ENCODE results near the gene CFAP299. TPM values are rescaled to one million over a fixed set of nuclear protein-coding genes. Genes with fewer than 3 reads are reported as not detected.

Gene CFAP299
- total RNA-seq, 4 donors from 2014 or later, result 5.1 TPM; not detected in 3

- 87 to 100% methylated on average over 1 of the region's 1 CpG for whole genome bisulfite sequencing, 2 donors (ENCODE audit: low coverage in 1 of 2)
- no peak overlapping the region for H3K27ac ChIP-seq
Measured at GRCh38 chr4:80498725-80499124, 163.2 kb downstream of the CFAP299 start.

GRCh38 chr4:80500613-80501012 lies 165.1 kb downstream of the CFAP299 start:
- TF ChIP-seq EP300 (IDR thresholded peaks at IDR 0.05) (no peak), POLR2A (IDR thresholded peaks at IDR 0.05) (no peak)
- H3K9me3 ChIP-seq, result no peaks in the 10 kb centered on the region
- no peaks in the 10 kb centered on the region for H3K4me1 ChIP-seq
- WGBS, 2 donors (ENCODE audit: low coverage in 1 of 2), result 48 to 55% methylated on average over 4 of the region's 4 CpGs
- H3K4me3 ChIP-seq, result no peak overlapping the region
- no peak for ATAC-seq
- H3K27ac ChIP-seq, result no peak overlapping the region
- H3K36me3 ChIP-seq, result no peaks in the 10 kb centered on the region
- no peaks in the 10 kb centered on the region for H3K27me3 ChIP-seq

More at GRCh38 chr4:80498725-80499124, 163.2 kb downstream of the CFAP299 start:
- Histone ChIP-seq H3K36me3 (no peaks in the 10 kb centered on the region), H3K4me1 (no peaks in the 10 kb centered on the region), H3K9me3 (no peaks in the 10 kb centered on the region), H3K27me3 (no peaks in the 10 kb centered on the region), H3K4me3 (no peak overlapping the region)
- no peak for ATAC-seq
- TF ChIP-seq POLR2A (IDR thresholded peaks at IDR 0.05) (no peak), CTCF (IDR thresholded peaks at IDR 0.05) (no peak), POLR2AphosphoS5 (IDR thresholded peaks at IDR 0.05) (no peak)

DNA sequence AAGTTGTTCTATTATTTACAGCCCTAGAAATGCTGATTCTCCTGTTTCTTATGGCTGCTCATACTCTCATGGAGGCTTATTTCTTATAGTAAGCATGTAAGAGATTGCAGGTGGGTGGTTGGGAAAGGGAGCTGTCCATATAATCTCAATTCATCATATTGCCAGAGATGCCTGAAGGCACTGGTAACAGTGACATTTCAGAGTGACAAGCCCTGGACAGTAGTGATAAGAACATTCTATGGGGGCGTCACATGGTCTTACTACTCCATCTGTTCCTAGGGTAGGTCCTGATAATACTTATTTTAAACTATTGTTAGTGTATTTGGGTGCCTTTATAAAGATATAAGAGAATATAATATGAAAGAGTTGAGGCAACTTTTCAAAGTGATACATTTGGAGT lies 171.5 kb downstream of the CFAP299 start:
- no peak for ATAC-seq
- Histone ChIP-seq H3K4me3 (no peak overlapping the region), H3K4me1 (no peaks in the 10 kb centered on the region), H3K36me3 (no peaks in the 10 kb centered on the region), H3K9me3 (no peaks in the 10 kb centered on the region), H3K27me3 (no peaks in the 10 kb centered on the region), H3K27ac (no peak overlapping the region)
- 0 to 78% methylated on average over 1 of the region's 1 CpG for WGBS, 2 donors (ENCODE audit: low coverage in 1 of 2)
- no peak for TF ChIP-seq POLR2AphosphoS5 (IDR thresholded peaks at IDR 0.05)
- TF ChIP-seq EP300 (IDR thresholded peaks at IDR 0.05), result no peak
- TF ChIP-seq CTCF (IDR thresholded peaks at IDR 0.05), result no peak
- TF ChIP-seq POLR2A (IDR thresholded peaks at IDR 0.05), result no peak

GRCh38 chr4:80507507-80507906 lies 172.0 kb downstream of the CFAP299 start:
- Histone ChIP-seq H3K4me3 (no peak overlapping the region), H3K36me3 (no peaks in the 10 kb centered on the region), H3K27me3 (no peaks in the 10 kb centered on the region), H3K9me3 (no peaks in the 10 kb centered on the region), H3K27ac (no peak overlapping the region), H3K4me1 (no peaks in the 10 kb centered on the region)
- no peak for ATAC-seq
- TF ChIP-seq POLR2AphosphoS5 (IDR thresholded peaks at IDR 0.05) (no peak), EP300 (IDR thresholded peaks at IDR 0.05) (no peak), POLR2A (IDR thresholded peaks at IDR 0.05) (no peak), CTCF (IDR thresholded peaks at IDR 0.05) (no peak)
- 38 to 67% methylated on average over 1 of the region's 1 CpG for WGBS, 2 donors (ENCODE audit: low coverage in 1 of 2)

DNA sequence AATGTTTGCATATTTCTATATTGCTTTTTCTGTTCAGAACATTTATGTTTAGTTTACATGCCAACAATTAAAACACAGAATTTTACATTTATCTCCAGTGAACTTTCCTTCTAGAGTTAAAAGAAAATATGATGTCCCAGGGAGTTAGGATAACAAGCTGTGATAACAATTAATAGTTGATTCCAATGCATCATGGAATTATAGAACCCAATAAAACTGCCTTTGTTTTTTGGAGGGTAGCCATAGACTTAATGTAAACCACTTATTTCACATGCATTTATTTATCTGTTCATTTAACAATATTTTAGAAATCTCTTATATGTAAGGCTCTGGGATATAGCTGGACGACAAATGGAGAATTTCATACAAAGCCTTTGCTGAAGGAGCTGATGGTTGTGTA lies 180.0 kb downstream of the CFAP299 start:
- TF ChIP-seq EP300 (IDR thresholded peaks at IDR 0.05) (no peak), POLR2AphosphoS5 (IDR thresholded peaks at IDR 0.05) (no peak), CTCF (IDR thresholded peaks at IDR 0.05) (no peak), POLR2A (IDR thresholded peaks at IDR 0.05) (no peak)
- Histone ChIP-seq H3K4me3 (no peak overlapping the region), H3K9me3 (no peaks in the 10 kb centered on the region), H3K27me3 (no peaks in the 10 kb centered on the region), H3K27ac (no peak overlapping the region), H3K4me1 (no peaks in the 10 kb centered on the region), H3K36me3 (no peaks in the 10 kb centered on the region)
- no peak for ATAC-seq
- 75 to 89% methylated on average over 1 of the region's 1 CpG for WGBS, 2 donors (ENCODE audit: low coverage in 1 of 2)

Measured in gastroesophageal sphincter (tissue), 4 donors.